Fibroblast of pulmonary artery (primary cell): ENCODE results near the gene FAM171A1.

Experiments
- DNase-seq: peaks from one replicate; pipeline ENCODE4 v3.0.0-alpha.2; 2010; ENCODE audit warnings: low read depth
- H3K4me3 ChIP-seq: replicated peaks from 2 replicates; pipeline ENCODE4 v1.5.1; 2011; ENCODE audit warnings: low read depth, mild to moderate bottlenecking, control low read depth, low read length, moderate library complexity
- TF ChIP-seq, protein P1 (sequence below): IDR thresholded peaks from 2 replicates; pipeline ENCODE4 v1.5.1; 2011; ENCODE audit warnings: mild to moderate bottlenecking, control low read depth, low read length, inconsistent platforms; ENCODE audit errors: missing control alignments

The FAM171A1 gene

GRCh38 chr10:15266117-15266516 is 105.0 kb downstream of the FAM171A1 start:
- H3K4me3 ChIP-seq, result no peak overlapping the region
- no peak for DNase-seq
- TF ChIP-seq, protein P1, sequence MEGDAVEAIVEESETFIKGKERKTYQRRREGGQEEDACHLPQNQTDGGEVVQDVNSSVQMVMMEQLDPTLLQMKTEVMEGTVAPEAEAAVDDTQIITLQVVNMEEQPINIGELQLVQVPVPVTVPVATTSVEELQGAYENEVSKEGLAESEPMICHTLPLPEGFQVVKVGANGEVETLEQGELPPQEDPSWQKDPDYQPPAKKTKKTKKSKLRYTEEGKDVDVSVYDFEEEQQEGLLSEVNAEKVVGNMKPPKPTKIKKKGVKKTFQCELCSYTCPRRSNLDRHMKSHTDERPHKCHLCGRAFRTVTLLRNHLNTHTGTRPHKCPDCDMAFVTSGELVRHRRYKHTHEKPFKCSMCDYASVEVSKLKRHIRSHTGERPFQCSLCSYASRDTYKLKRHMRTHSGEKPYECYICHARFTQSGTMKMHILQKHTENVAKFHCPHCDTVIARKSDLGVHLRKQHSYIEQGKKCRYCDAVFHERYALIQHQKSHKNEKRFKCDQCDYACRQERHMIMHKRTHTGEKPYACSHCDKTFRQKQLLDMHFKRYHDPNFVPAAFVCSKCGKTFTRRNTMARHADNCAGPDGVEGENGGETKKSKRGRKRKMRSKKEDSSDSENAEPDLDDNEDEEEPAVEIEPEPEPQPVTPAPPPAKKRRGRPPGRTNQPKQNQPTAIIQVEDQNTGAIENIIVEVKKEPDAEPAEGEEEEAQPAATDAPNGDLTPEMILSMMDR, result no peak

DNA sequence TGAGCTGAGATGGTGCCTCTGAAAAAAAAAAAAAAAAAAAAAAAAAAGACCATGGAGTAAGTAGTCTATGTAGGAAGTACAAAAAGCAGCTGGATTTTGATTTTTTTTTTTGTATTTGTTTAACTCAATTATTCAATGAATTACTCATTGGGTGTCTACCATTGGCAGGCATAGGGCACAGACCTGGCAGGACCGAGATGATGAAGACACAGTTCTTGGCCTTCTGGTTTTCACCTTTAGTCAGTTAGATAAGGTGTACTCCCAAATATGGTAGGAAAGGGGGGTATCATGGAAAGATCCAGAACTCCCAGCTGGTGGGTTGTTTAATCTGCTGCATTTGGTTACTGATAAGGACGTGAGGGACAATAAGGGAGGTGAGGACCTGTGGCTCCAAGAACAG is 105.5 kb downstream of the FAM171A1 start:
- TF ChIP-seq, protein P1, result no peak
- H3K4me3 ChIP-seq, result no peak overlapping the region
- DNase-seq, result no peak

DNA sequence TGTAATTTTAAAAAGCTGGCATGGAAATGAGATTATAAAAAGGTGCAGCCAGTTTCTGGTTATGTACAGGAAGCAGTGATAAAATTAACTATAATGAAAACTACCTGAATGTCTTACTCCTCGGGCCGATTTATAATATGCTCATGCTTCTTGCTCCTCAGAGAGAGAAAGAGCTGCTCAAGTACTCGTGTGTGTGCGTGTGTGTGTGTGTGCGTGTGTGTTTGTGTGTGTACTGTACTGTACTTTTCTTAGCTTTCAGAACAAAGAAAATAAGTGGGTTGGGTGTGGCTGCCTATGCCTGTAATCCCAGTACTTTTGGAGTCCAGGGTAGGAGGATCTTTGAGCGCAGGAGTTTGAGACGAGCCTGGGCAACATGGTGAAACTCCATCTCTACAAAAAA is 106.0 kb downstream of the FAM171A1 start:
- peak; percentile 20 for DNase-seq
- no peak overlapping the region for H3K4me3 ChIP-seq
- TF ChIP-seq, protein P1, result no peak

DNA sequence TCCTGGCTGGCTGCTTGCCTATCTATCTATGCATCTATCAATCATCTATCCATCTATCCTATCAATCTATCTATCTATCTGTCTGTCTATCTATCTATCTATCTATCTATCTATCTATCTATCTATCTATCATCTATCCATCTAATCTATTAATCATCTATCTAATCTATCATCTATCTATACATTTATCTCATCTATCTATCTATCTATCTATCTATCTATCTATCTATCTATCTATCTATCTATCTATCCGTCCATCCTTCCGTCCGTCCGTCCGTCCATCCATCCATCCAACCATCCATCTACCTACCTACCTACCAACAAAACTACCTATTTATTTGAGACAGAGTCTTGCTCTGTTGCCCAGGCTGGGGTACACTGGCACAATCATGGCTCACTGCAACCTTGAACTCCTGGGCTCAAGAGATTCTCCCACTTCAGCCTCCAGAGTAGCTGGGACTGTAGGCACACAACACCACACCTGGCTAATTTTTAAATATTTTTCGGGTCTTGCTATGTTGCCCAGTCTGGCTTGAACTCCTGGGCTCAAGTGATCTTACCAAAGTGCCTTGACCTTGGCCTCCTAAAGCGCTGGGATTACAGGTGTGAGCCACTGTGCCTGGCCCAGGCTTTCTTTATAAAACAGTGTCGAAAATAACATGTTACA is 107.3 kb downstream of the FAM171A1 start:
- DNase-seq, result no peak
- TF ChIP-seq, protein P1, result no peak
- no peak overlapping the region for H3K4me3 ChIP-seq

DNA sequence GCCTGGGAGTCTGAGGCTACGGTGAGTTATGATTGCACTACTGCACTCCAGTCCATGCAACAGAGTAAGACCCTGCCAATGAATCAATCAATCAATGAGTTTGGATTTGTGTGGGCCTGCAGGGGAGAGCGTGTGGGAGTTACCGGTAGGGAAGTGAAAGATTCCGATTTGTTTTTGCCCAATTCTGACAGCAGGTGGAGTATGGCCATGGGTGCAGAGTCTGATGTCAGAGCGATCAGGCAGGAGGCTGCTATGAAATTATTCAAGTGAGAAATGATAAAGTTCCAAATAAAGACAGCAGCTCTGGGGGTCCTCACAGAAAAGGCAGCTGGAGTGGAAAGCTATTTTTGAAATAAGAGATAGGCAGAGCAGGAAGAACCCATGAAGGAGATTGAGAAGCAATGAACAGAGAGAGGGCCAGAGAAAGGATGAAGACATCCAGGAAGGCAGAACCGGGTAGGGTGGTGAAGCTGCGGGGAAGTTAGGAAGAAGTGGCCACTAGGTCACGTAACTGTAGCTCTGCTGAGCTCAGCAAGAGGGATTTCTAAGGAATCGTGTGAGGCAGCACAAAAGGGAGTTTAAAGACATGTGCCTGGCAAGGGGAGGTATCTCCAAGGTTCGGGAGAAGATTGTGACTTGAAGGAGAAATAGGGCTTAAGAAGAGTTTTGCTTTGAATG is 108.9 kb downstream of the FAM171A1 start:
- TF ChIP-seq, protein P1, result peak; percentile 54
- H3K4me3 ChIP-seq, result no peak overlapping the region
- peak; percentile 65 for DNase-seq

DNA sequence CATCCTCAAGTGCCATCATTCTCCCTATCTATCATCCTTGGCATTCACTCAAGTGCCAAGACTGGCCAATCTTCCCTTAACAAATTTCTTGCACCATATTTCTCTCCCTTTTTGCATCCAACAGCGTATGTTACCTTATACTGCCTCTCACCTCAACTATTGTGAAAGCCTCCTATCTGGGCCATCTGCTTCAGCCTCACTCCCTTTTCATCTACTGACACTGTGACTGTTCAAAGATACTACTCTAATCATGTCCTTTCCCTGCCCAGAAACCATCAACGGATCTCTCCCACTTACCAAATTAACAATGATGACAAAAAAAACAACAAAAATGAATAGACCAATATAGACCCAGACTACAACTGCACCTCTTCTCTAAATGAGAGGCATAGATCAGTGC is 112.0 kb downstream of the FAM171A1 start:
- no peak for DNase-seq

More for the DNA sequence above, 112.0 kb downstream of the FAM171A1 start:
- TF ChIP-seq, protein P1, result no peak
- H3K4me3 ChIP-seq, result no peak overlapping the region
